Astrocyte (in vitro differentiated cells and primary cell): ENCODE data around the gene CACNB2. TPM values are rescaled to one million over a fixed set of nuclear protein-coding genes. Genes with fewer than 3 reads are reported as not detected.

ENCODE experiments used
- DNase-seq: peaks from one replicate; pipeline ENCODE4 v3.0.0-alpha.2; 2010; ENCODE audit warnings: low read depth
- FAIRE-seq: peaks from 2 replicates; lab custom pipeline; 2011; peaks lifted over from hg19 to GRCh38; lab: Jason Lieb, UNC
- H2AFZ ChIP-seq: 2 replicates; pipeline ENCODE4 v1.6.0; 2012; ENCODE audit warnings: low read depth, low read length, inconsistent platforms
- H3K27ac ChIP-seq: 2 replicates; pipeline ENCODE4 v1.5.1; 2011; ENCODE audit warnings: low read depth, low read length, inconsistent platforms
- H3K27me3 ChIP-seq: 2 replicates; pipeline ENCODE4 v1.6.0; 2011; ENCODE audit warnings: low read length, inconsistent platforms; ENCODE audit not compliant: insufficient read depth
- H3K36me3 ChIP-seq: 2 replicates; pipeline ENCODE4 v1.5.1; 2011; ENCODE audit warnings: low read length, inconsistent platforms; ENCODE audit not compliant: insufficient read depth
- H3K4me1 ChIP-seq: 2 replicates; pipeline ENCODE4 v1.5.1; 2011; ENCODE audit warnings: low read length, inconsistent platforms; ENCODE audit not compliant: insufficient read depth
- H3K4me2 ChIP-seq: 2 replicates; pipeline ENCODE4 v1.6.0; 2012; ENCODE audit warnings: low read length, inconsistent platforms
- H3K4me3 ChIP-seq: 2 replicates; pipeline ENCODE4 v1.5.1; 2011; ENCODE audit warnings: low read depth, mild to moderate bottlenecking, low read length, inconsistent platforms; ENCODE audit not compliant: insufficient read depth
- H3K79me2 ChIP-seq: 2 replicates; pipeline ENCODE4 v1.6.0; 2012; ENCODE audit warnings: mild to moderate bottlenecking, low read length, inconsistent platforms; ENCODE audit not compliant: insufficient read depth
- H3K9ac ChIP-seq: 2 replicates; pipeline ENCODE4 v1.6.0; 2012; ENCODE audit warnings: mild to moderate bottlenecking, low read length, inconsistent platforms
- H3K9me3 ChIP-seq: 2 replicates; pipeline ENCODE4 v1.5.1; 2012; ENCODE audit warnings: low read depth, mild to moderate bottlenecking, low read length, inconsistent platforms; ENCODE audit not compliant: insufficient read depth
- H4K20me1 ChIP-seq: 2 replicates; pipeline ENCODE4 v1.6.0; 2012; ENCODE audit warnings: low read length, inconsistent platforms; ENCODE audit not compliant: insufficient read depth
- H3K27ac Mint-ChIP-seq: one replicate; pipeline ENCODE4 v1.8.0; 2021; ENCODE audit warnings: mild to moderate bottlenecking, mixed read lengths; ENCODE audit not compliant: unreplicated experiment
- H3K27me3 Mint-ChIP-seq: one replicate; pipeline ENCODE4 v1.8.0; 2021; ENCODE audit warnings: low read depth, mixed read lengths; ENCODE audit not compliant: unreplicated experiment
- H3K36me3 Mint-ChIP-seq: one replicate; pipeline ENCODE4 v1.8.0; 2021; ENCODE audit warnings: low read depth, mixed read lengths; ENCODE audit not compliant: unreplicated experiment
- H3K4me1 Mint-ChIP-seq: one replicate; pipeline ENCODE4 v1.8.0; 2021; ENCODE audit warnings: low read depth, mixed read lengths; ENCODE audit not compliant: unreplicated experiment
- H3K4me3 Mint-ChIP-seq: one replicate; pipeline ENCODE4 v1.8.0; 2021; ENCODE audit warnings: mild to moderate bottlenecking, moderate library complexity, mixed read lengths; ENCODE audit not compliant: unreplicated experiment
- H3K9me3 Mint-ChIP-seq: one replicate; pipeline ENCODE4 v1.8.0; 2021; ENCODE audit warnings: mild to moderate bottlenecking, mixed read lengths; ENCODE audit not compliant: unreplicated experiment
- CTCF ChIP-seq: IDR thresholded peaks from 2 replicates; pipeline ENCODE4 v1.5.1; 2011; ENCODE audit warnings: low read depth, mild to moderate bottlenecking, inconsistent platforms, low read length, moderate library complexity; ENCODE audit not compliant: insufficient read depth
- EZH2 ChIP-seq: IDR thresholded peaks from 2 replicates; pipeline ENCODE4 v1.6.1; 2012; ENCODE audit warnings: mild to moderate bottlenecking, low read length, inconsistent platforms; ENCODE audit not compliant: insufficient read depth
- total RNA-seq: library from RNA; stranded (reverse); gene quantifications from 2 replicates; pipeline ENCODE4 v1.2.1, GENCODE V29; 2021

The CACNB2 gene
- total RNA-seq, 1 donor from 2014 or later = 0.66 TPM

DNA sequence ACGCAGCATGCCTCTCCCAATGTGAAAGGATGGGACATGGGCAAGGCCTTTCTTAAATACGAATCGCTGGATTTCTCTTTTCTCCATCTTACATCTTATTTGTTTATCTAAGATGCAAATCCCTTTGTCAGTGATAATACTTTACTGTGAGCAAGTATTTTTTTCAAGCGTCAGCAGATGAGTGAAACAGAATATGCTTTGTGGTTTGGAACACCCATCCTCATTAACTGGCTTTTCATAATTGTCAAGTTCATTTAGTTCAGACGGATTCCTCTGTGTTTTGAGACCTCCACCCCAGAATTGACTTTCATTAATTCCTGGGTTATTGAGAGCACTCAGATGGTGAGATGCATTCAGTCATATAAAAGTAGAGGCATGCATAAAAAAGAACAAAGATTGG lies 361.4 kb downstream of the CACNB2 start:
- FAIRE-seq (no peak), DNase-seq (no peak)
- Histone ChIP-seq H3K9ac (no peak overlapping the region), H3K4me2 (peak overlapping the region; percentile 66), H3K79me2 (no peaks in the 10 kb centered on the region), H3K9me3 (no peaks in the 10 kb centered on the region), H2AFZ (no peak overlapping the region), H3K36me3 (no peaks in the 10 kb centered on the region), H4K20me1 (no peaks in the 10 kb centered on the region), H3K4me3 (no peak overlapping the region), H3K27me3 (no peaks in the 10 kb centered on the region), H3K4me1 (peaks cover 9% of the 10 kb centered on the region), H3K27ac (peak overlapping the region; percentile 4)
- Mint-ChIP-seq H3K27ac (peak overlapping the region; percentile 44), H3K4me3 (no peak overlapping the region), H3K4me1 (peaks cover 24% of the 10 kb centered on the region), H3K9me3 (no peaks in the 10 kb centered on the region), H3K27me3 (no peaks in the 10 kb centered on the region), H3K36me3 (no peaks in the 10 kb centered on the region)
- no peak for TF ChIP-seq CTCF
- TF ChIP-seq EZH2 = no peak

DNA sequence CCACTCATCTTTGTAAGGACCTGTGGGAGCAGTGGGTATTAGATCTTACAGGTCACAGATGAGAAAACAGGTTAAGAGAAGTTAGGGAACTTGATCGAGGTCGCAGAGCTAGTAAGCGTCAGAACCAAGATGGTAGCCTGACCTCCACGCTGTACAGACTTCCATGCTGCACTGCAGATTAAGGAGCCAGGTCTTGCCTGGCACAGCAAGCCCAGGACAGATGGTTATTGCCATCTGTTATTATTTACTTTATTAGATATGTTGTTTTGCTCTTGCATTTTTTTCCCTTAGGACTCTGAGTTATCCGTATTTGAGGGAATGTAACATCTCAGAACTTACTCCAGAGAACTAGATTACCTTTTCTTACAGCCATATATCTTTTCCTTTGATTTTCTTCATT lies 363.9 kb downstream of the CACNB2 start:
- Mint-ChIP-seq H3K9me3 (no peaks in the 10 kb centered on the region), H3K4me3 (no peak overlapping the region), H3K4me1 (peaks cover 19% of the 10 kb centered on the region), H3K27ac (no peak overlapping the region), H3K27me3 (no peaks in the 10 kb centered on the region), H3K36me3 (no peaks in the 10 kb centered on the region)
- FAIRE-seq (no peak), DNase-seq (no peak)
- H3K36me3 ChIP-seq = no peaks in the 10 kb centered on the region
- no peaks in the 10 kb centered on the region for H3K27me3 ChIP-seq
- TF ChIP-seq EZH2 (no peak), CTCF (no peak)
- H4K20me1 ChIP-seq = no peaks in the 10 kb centered on the region
- H2AFZ ChIP-seq = no peak overlapping the region
- H3K4me2 ChIP-seq = no peak overlapping the region
- H3K9me3 ChIP-seq = no peaks in the 10 kb centered on the region
- H3K4me1 ChIP-seq = peaks cover 9% of the 10 kb centered on the region
- no peaks in the 10 kb centered on the region for H3K79me2 ChIP-seq
- H3K4me3 ChIP-seq = no peak overlapping the region
- no peak overlapping the region for H3K27ac ChIP-seq
- no peak overlapping the region for H3K9ac ChIP-seq

GRCh38 chr10:18505456-18506118 lies 365.4 kb downstream of the CACNB2 start:
- H3K27ac ChIP-seq = no peak overlapping the region
- no peak overlapping the region for H3K27ac Mint-ChIP-seq
- DNase-seq (no peak), FAIRE-seq (no peak)
- no peak overlapping the region for H3K9ac ChIP-seq
- peaks cover 16% of the 10 kb centered on the region for H3K4me1 Mint-ChIP-seq
- TF ChIP-seq CTCF = no peak
- H3K27me3 ChIP-seq = no peaks in the 10 kb centered on the region
- H3K9me3 Mint-ChIP-seq = no peaks in the 10 kb centered on the region
- no peaks in the 10 kb centered on the region for H3K36me3 ChIP-seq
- no peak overlapping the region for H3K4me2 ChIP-seq
- no peak overlapping the region for H3K4me3 ChIP-seq
- no peaks in the 10 kb centered on the region for H3K36me3 Mint-ChIP-seq
- no peak overlapping the region for H2AFZ ChIP-seq
- H3K4me3 Mint-ChIP-seq = no peak overlapping the region
- H3K9me3 ChIP-seq = no peaks in the 10 kb centered on the region
- H3K79me2 ChIP-seq = no peaks in the 10 kb centered on the region
- peaks cover 9% of the 10 kb centered on the region for H3K4me1 ChIP-seq
- no peaks in the 10 kb centered on the region for H4K20me1 ChIP-seq
- no peaks in the 10 kb centered on the region for H3K27me3 Mint-ChIP-seq
